MM.1S (cell line): ENCODE data around the gene MAGI1.

Source experiments
- CTCF ChIP-seq: fragments of 300-600 bp; sonication (generic); IDR thresholded peaks from 2 replicates; pipeline ENCODE4 v1.5.1; 2016; ENCODE audit warnings: antibody characterized with exemption, low read length, mixed read lengths
- EZH2 ChIP-seq: fragments of 300-600 bp; sonication (generic); optimal IDR thresholded peaks from 2 replicates; pipeline ENCODE3; 2017; ENCODE audit warnings: low read depth, mild to moderate bottlenecking, antibody characterized with exemption, low read length, mixed read lengths
- EZH2phosphoT487 ChIP-seq: fragments of 300-600 bp; sonication (generic); IDR thresholded peaks from 2 replicates; pipeline ENCODE4 v1.6.1; 2018; ENCODE audit warnings: antibody characterized with exemption, low read length

GRCh38 chr3:66029443-66029842 is 9.3 kb downstream of the MAGI1 start:
- TF ChIP-seq EZH2 (no peak), CTCF (no peak), EZH2phosphoT487 (no peak)
